WTC11 (cell line): ENCODE measurements around the gene APCDD1. TPM values are rescaled to one million over a fixed set of nuclear protein-coding genes. Genes with fewer than 3 reads are reported as not detected.

ENCODE experiments used
- ATAC-seq: fragments of 200-7000 bp; cut with Tn5 transposase; 2 replicates; pipeline ENCODE4 v1.10.0; 2021; ENCODE audit warnings: mild to moderate bottlenecking, moderate library complexity
- CTCF ChIA-PET: fragments of 300-600 bp; sonication (Branson Sonifier 250); formaldehyde crosslinking; loops from one replicate; lab custom pipeline; 2021; ENCODE audit warnings: antibody characterized with exemption; lab: Charles Lee
- POLR2A ChIA-PET: fragments of 350-600 bp; sonication (Branson Sonifier 250); formaldehyde crosslinking; loops from one replicate; lab custom pipeline; 2021; ENCODE audit warnings: antibody characterized with exemption; lab: Charles Lee
- DNase-seq: peaks from one replicate; pipeline ENCODE4 v3.0.0; 2021; ENCODE audit warnings: low spot score
- H3K27ac Mint-ChIP-seq: 2 replicates; pipeline ENCODE4 v1.8.0; 2021; ENCODE audit warnings: mixed read lengths
- H3K27me3 Mint-ChIP-seq: 2 replicates; pipeline ENCODE4 v1.8.0; 2021; ENCODE audit warnings: low read depth, mild to moderate bottlenecking, moderate library complexity, mixed read lengths
- H3K36me3 Mint-ChIP-seq: 2 replicates; pipeline ENCODE4 v1.8.0; 2021; ENCODE audit warnings: mixed read lengths
- H3K4me1 Mint-ChIP-seq: 2 replicates; pipeline ENCODE4 v1.8.0; 2022; ENCODE audit warnings: mixed read lengths
- H3K4me3 Mint-ChIP-seq: 2 replicates; pipeline ENCODE4 v1.8.0; 2021; ENCODE audit warnings: mild to moderate bottlenecking, moderate library complexity, mixed read lengths
- H3K9me3 Mint-ChIP-seq: 2 replicates; pipeline ENCODE4 v1.8.0; 2021; ENCODE audit warnings: mixed read lengths
- AFF4 ChIP-seq: sonication (generic); formaldehyde crosslinking; IDR thresholded peaks from 2 replicates; pipeline ENCODE4 v1.8.1; 2023; ENCODE audit warnings: mild to moderate bottlenecking, missing genetic modification reagents, borderline replicate concordance
- ATF3 ChIP-seq: sonication (generic); formaldehyde crosslinking; conservative IDR thresholded peaks from 2 replicates; pipeline ENCODE4 v1.8.1; 2022; ENCODE audit warnings: mild to moderate bottlenecking, missing genetic modification reagents
- ELF4 ChIP-seq: sonication (generic); formaldehyde crosslinking; IDR thresholded peaks from 2 replicates; pipeline ENCODE4 v1.8.1; 2022; ENCODE audit warnings: low read depth, mild to moderate bottlenecking, moderate library complexity, missing genetic modification reagents
- EMX1 ChIP-seq: fragments of 250-450 bp; sonication (Bioruptor Pico); IDR thresholded peaks from 2 replicates; pipeline ENCODE4 v1.8.0; 2021; ENCODE audit warnings: mild to moderate bottlenecking
- GTF2I ChIP-seq: fragments of 250-450 bp; sonication (Bioruptor Pico); conservative IDR thresholded peaks from 2 replicates; pipeline ENCODE4 v1.4.0; 2021; ENCODE audit warnings: mild to moderate bottlenecking
- IRF1 ChIP-seq: sonication (generic); formaldehyde crosslinking; IDR thresholded peaks from 2 replicates; pipeline ENCODE4 v1.8.0; 2023; ENCODE audit warnings: missing genetic modification reagents
- MLX ChIP-seq: sonication (generic); formaldehyde crosslinking; IDR thresholded peaks from 2 replicates; pipeline ENCODE4 v1.8.1; 2023; ENCODE audit warnings: mild to moderate bottlenecking, missing genetic modification reagents, moderate library complexity
- PRRX2 ChIP-seq: fragments of 250-450 bp; sonication (Bioruptor Pico); IDR thresholded peaks from 2 replicates; pipeline ENCODE4 v1.8.0; 2021; ENCODE audit warnings: mild to moderate bottlenecking
- RELA ChIP-seq: sonication (generic); formaldehyde crosslinking; IDR thresholded peaks from 2 replicates; pipeline ENCODE4 v1.8.1; 2022; ENCODE audit warnings: missing genetic modification reagents, mild to moderate bottlenecking, borderline replicate concordance
- SMAD3 ChIP-seq: sonication (generic); formaldehyde crosslinking; IDR thresholded peaks from 2 replicates; pipeline ENCODE4 v1.8.0; 2022; ENCODE audit warnings: missing genetic modification reagents, mild to moderate bottlenecking, borderline replicate concordance
- TEAD4 ChIP-seq: sonication (generic); formaldehyde crosslinking; IDR thresholded peaks from 2 replicates; pipeline ENCODE4 v1.8.0; 2022; ENCODE audit warnings: mild to moderate bottlenecking, missing genetic modification reagents
- ZMAT4 ChIP-seq: fragments of 250-450 bp; sonication (Bioruptor Pico); IDR thresholded peaks from 2 replicates; pipeline ENCODE4 v1.9.0; 2021; ENCODE audit warnings: mild to moderate bottlenecking
- ZNF121 ChIP-seq: sonication (generic); formaldehyde crosslinking; IDR thresholded peaks from 2 replicates; pipeline ENCODE4 v1.8.0; 2023; ENCODE audit warnings: missing genetic modification reagents
- ZNF138 ChIP-seq: sonication (generic); formaldehyde crosslinking; conservative IDR thresholded peaks from 2 replicates; pipeline ENCODE4 v1.8.1; 2022; ENCODE audit warnings: mild to moderate bottlenecking, moderate library complexity, missing genetic modification reagents
- ZNF232 ChIP-seq: sonication (generic); formaldehyde crosslinking; IDR thresholded peaks from 2 replicates; pipeline ENCODE4 v1.8.0; 2022; ENCODE audit warnings: mild to moderate bottlenecking, missing genetic modification reagents
- ZNF317 ChIP-seq: sonication (generic); formaldehyde crosslinking; IDR thresholded peaks from 2 replicates; pipeline ENCODE4 v1.8.1; 2023; ENCODE audit warnings: low read depth, mild to moderate bottlenecking, moderate library complexity, missing genetic modification reagents, borderline replicate concordance
- ZNF396 ChIP-seq: fragments of 250-450 bp; sonication (Bioruptor Pico); IDR thresholded peaks from 2 replicates; pipeline ENCODE4 v1.8.0; 2021; ENCODE audit warnings: mild to moderate bottlenecking, moderate library complexity, borderline replicate concordance
- ZNF532 ChIP-seq: fragments of 250-450 bp; sonication (Bioruptor Pico); IDR thresholded peaks from 2 replicates; pipeline ENCODE4 v1.9.0; 2021; ENCODE audit warnings: mild to moderate bottlenecking, borderline replicate concordance
- total RNA-seq: library from RNA; stranded (reverse); gene quantifications from 3 replicates; pipeline ENCODE4 v1.2.3, GENCODE V29; 2021

Gene APCDD1
- total RNA-seq, 1 experiment from 2014 or later, result 7.1 TPM

GRCh38 chr18:10515456-10515855, 61.0 kb downstream of the APCDD1 start:
- Mint-ChIP-seq H3K4me3 (no peak overlapping the region), H3K4me1 (no peaks in the 10 kb centered on the region; the same call in 1 of the 2 replicates)
- POLR2A ChIA-PET, result no interaction called here

GRCh38 chr18:10516078-10516477, 61.6 kb downstream of the APCDD1 start:
- Mint-ChIP-seq H3K36me3 (no peaks in the 10 kb centered on the region), H3K4me3 (no peak overlapping the region), H3K9me3 (peaks cover 5% of the 10 kb centered on the region), H3K4me1 (no peaks in the 10 kb centered on the region; the same call in 1 of the 2 replicates), H3K27me3 (no peaks in the 10 kb centered on the region), H3K27ac (no peak overlapping the region)
- no peak for DNase-seq
- CTCF ChIA-PET, result no interaction called here
- POLR2A ChIA-PET, result no interaction called here
- TF ChIP-seq ELF4 (CRISPR knock-in tag) (no peak), ZNF532 (CRISPR knock-in tag) (no peak), ZNF232 (CRISPR knock-in tag) (no peak), PRRX2 (no peak)
- ATAC-seq, result no peak

More at GRCh38 chr18:10515456-10515855, 61.0 kb downstream of the APCDD1 start:
- ATAC-seq (no peak), DNase-seq (no peak)
- TF ChIP-seq ATF3 (no peak), ZNF121 (CRISPR knock-in tag) (no peak), EMX1 (no peak), GTF2I (no peak), MLX (CRISPR knock-in tag) (no peak), RELA (no peak), TEAD4 (CRISPR knock-in tag) (no peak), ZNF396 (CRISPR knock-in tag) (no peak), AFF4 (CRISPR knock-in tag) (no peak), ZMAT4 (CRISPR knock-in tag) (no peak), ZNF138 (CRISPR knock-in tag) (no peak), ZNF317 (no peak), IRF1 (CRISPR knock-in tag) (no peak), SMAD3 (CRISPR knock-in tag) (no peak)
- Mint-ChIP-seq H3K36me3 (no peaks in the 10 kb centered on the region), H3K9me3 (peaks cover 5% of the 10 kb centered on the region), H3K27ac (no peak overlapping the region), H3K27me3 (no peaks in the 10 kb centered on the region)
- CTCF ChIA-PET, result no interaction called here
